Loucy (cell line): Measurements from ENCODE around the gene TYW3.

Experiments
- CTCF ChIP-seq: fragments of 200-600 bp; sonication (generic); conservative IDR thresholded peaks from 2 replicates; pipeline ENCODE4 v1.5.1; 2014; ENCODE audit warnings: mild to moderate bottlenecking, antibody characterized with exemption, low read length
- EZH2phosphoT487 ChIP-seq: fragments of 200-600 bp; IDR thresholded peaks from 2 replicates; pipeline ENCODE4 v1.6.1; 2018; ENCODE audit warnings: antibody characterized with exemption, mild to moderate bottlenecking, moderate library complexity, borderline replicate concordance

DNA sequence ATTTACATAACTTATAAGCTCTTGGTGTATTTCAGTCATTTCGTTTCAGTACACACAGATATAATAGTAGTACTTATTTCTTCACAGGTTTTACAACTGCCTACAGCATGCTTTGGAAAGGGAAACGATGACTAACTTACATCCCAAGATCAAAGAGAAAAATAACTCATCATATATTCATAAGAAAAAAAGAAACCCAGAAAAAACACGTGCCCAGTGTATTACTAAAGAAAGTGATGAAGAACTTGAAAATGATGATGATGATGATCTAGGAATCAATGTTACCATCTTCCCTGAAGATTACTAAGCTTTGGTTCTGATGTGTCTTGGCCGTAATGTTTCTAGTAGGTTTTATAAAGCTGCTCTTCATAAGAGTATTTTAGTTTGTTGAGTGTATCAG lies 30.9 kb downstream of the TYW3 start:
- TF ChIP-seq CTCF (no peak), EZH2phosphoT487 (no peak)
